Measurements from ENCODE around the gene TPP1. TPM values are rescaled to one million over a fixed set of nuclear protein-coding genes. Genes with fewer than 3 reads are reported as not detected.

The TPP1 gene
- total RNA-seq, 6 donors from 2014 or later, result 71.6 to 240 (median 145) TPM

- Histone ChIP-seq H3K9me3 (no peaks in the 10 kb centered on the region), H3K4me1 (peaks cover 5 to 25% (median 9%) of the 10 kb centered on the region in 4 donors), H3K27me3 (no peaks in the 10 kb centered on the region), H3K36me3 (no peaks in the 10 kb centered on the region), H3K4me3 (no peak overlapping the region), H3K27ac (no peak overlapping the region)
- 76 to 78% methylated on average over 2 of the region's 2 CpGs for WGBS, 2 donors
- no peak for TF ChIP-seq CTCF (IDR thresholded peaks at IDR 0.05)
- TF ChIP-seq EP300 (IDR thresholded peaks at IDR 0.05), result no peak
- TF ChIP-seq POLR2A (IDR thresholded peaks at IDR 0.05), result no peak
- no peak for TF ChIP-seq POLR2AphosphoS5 (IDR thresholded peaks at IDR 0.05)
- no peak for DNase-seq
- no peak for ATAC-seq (ENCODE audit: low FRiP score in 2 of 2)
Measured at GRCh38 chr11:6572215-6572614, 47.0 kb downstream of the TPP1 start.

- Histone ChIP-seq H3K36me3 (no peaks in the 10 kb centered on the region), H3K4me1 (peaks cover 0 to 18% (median 3%) of the 10 kb centered on the region in 4 donors), H3K4me3 (no peak overlapping the region), H3K9me3 (no peaks in the 10 kb centered on the region), H3K27ac (no peak overlapping the region), H3K27me3 (no peaks in the 10 kb centered on the region)
- DNase-seq (peak in 1 of 2 donors; percentile 56), ATAC-seq (ENCODE audit: low FRiP score in 2 of 2) (peak in 1 of 2 donors; percentile 7)
- TF ChIP-seq POLR2A (IDR thresholded peaks at IDR 0.05), result no peak
- TF ChIP-seq EP300 (IDR thresholded peaks at IDR 0.05), result no peak
- no peak for TF ChIP-seq POLR2AphosphoS5 (IDR thresholded peaks at IDR 0.05)
- TF ChIP-seq CTCF (IDR thresholded peaks at IDR 0.05), result no peak
- 59 to 89% methylated on average over 18 to 22 of the region's 22 CpGs for WGBS, 2 donors
Measured at GRCh38 chr11:6571434-6572008, 47.7 kb downstream of the TPP1 start.

GRCh38 chr11:6570691-6571427, 48.4 kb downstream of the TPP1 start:
- Histone ChIP-seq H3K4me1 (peaks cover 0 to 16% (median 3%) of the 10 kb centered on the region in 4 donors), H3K36me3 (no peaks in the 10 kb centered on the region), H3K4me3 (peak overlapping the region in 1 of 4 donors; percentile 13), H3K27ac (no peak overlapping the region), H3K27me3 (no peaks in the 10 kb centered on the region), H3K9me3 (no peaks in the 10 kb centered on the region)
- DNase-seq (peak in 1 of 2 donors; percentile 72), ATAC-seq (ENCODE audit: low FRiP score in 2 of 2) (peak in 1 of 2 donors; percentile 27)
- 54 to 93% methylated on average over 35 to 58 of the region's 62 CpGs for WGBS, 2 donors
- TF ChIP-seq CTCF (IDR thresholded peaks at IDR 0.05) (peak in 1 of 6 experiments; percentile 7), EP300 (IDR thresholded peaks at IDR 0.05) (no peak), POLR2AphosphoS5 (IDR thresholded peaks at IDR 0.05) (no peak), POLR2A (IDR thresholded peaks at IDR 0.05) (no peak)

GRCh38 chr11:6569706-6570105, 49.5 kb downstream of the TPP1 start:
- Histone ChIP-seq H3K9me3 (no peaks in the 10 kb centered on the region), H3K27ac (no peak overlapping the region), H3K4me1 (peaks cover 0 to 16% (median 3%) of the 10 kb centered on the region in 4 donors), H3K36me3 (no peaks in the 10 kb centered on the region), H3K4me3 (no peak overlapping the region), H3K27me3 (no peaks in the 10 kb centered on the region)
- TF ChIP-seq POLR2AphosphoS5 (IDR thresholded peaks at IDR 0.05), result no peak
- no peak for DNase-seq
- 75 to 91% methylated on average over 5 of the region's 5 CpGs for WGBS, 2 donors
- ATAC-seq (ENCODE audit: low FRiP score in 2 of 2), result no peak

GRCh38 chr11:6568191-6568918, 50.9 kb downstream of the TPP1 start:
- Histone ChIP-seq H3K9me3 (no peaks in the 10 kb centered on the region), H3K27ac (no peak overlapping the region), H3K27me3 (no peaks in the 10 kb centered on the region), H3K4me1 (peaks cover 0 to 16% (median 3%) of the 10 kb centered on the region in 4 donors), H3K4me3 (no peak overlapping the region), H3K36me3 (no peaks in the 10 kb centered on the region)
- ATAC-seq (ENCODE audit: low FRiP score in 2 of 2) (no peak), DNase-seq (no peak)
- no peak for TF ChIP-seq EP300 (IDR thresholded peaks at IDR 0.05)
- no peak for TF ChIP-seq POLR2A (IDR thresholded peaks at IDR 0.05)
- no peak for TF ChIP-seq POLR2AphosphoS5 (IDR thresholded peaks at IDR 0.05)
- TF ChIP-seq CTCF (IDR thresholded peaks at IDR 0.05), result no peak
- WGBS, 2 donors, result 59 to 73% methylated on average over 3 to 4 of the region's 4 CpGs

All from upper lobe of left lung (tissue), 6 donors.